Astrocyte (in vitro differentiated cells and primary cell): Measurements from ENCODE around the gene TKTL1. TPM values are rescaled to one million over a fixed set of nuclear protein-coding genes. Genes with fewer than 3 reads are reported as not detected.

Source experiments
- DNase-seq: peaks from one replicate; pipeline ENCODE4 v3.0.0-alpha.2; 2010; ENCODE audit warnings: low read depth
- FAIRE-seq: peaks from 2 replicates; lab custom pipeline; 2011; peaks lifted over from hg19 to GRCh38; lab: Jason Lieb, UNC
- H2AFZ ChIP-seq: 2 replicates; pipeline ENCODE4 v1.6.0; 2012; ENCODE audit warnings: low read depth, low read length, inconsistent platforms
- H3K27ac ChIP-seq: 2 replicates; pipeline ENCODE4 v1.5.1; 2011; ENCODE audit warnings: low read depth, low read length, inconsistent platforms
- H3K27me3 ChIP-seq: 2 replicates; pipeline ENCODE4 v1.6.0; 2011; ENCODE audit warnings: low read length, inconsistent platforms; ENCODE audit not compliant: insufficient read depth
- H3K36me3 ChIP-seq: 2 replicates; pipeline ENCODE4 v1.5.1; 2011; ENCODE audit warnings: low read length, inconsistent platforms; ENCODE audit not compliant: insufficient read depth
- H3K4me1 ChIP-seq: 2 replicates; pipeline ENCODE4 v1.5.1; 2011; ENCODE audit warnings: low read length, inconsistent platforms; ENCODE audit not compliant: insufficient read depth
- H3K4me2 ChIP-seq: 2 replicates; pipeline ENCODE4 v1.6.0; 2012; ENCODE audit warnings: low read length, inconsistent platforms
- H3K4me3 ChIP-seq: 2 replicates; pipeline ENCODE4 v1.5.1; 2011; ENCODE audit warnings: low read depth, mild to moderate bottlenecking, low read length, inconsistent platforms; ENCODE audit not compliant: insufficient read depth
- H3K79me2 ChIP-seq: 2 replicates; pipeline ENCODE4 v1.6.0; 2012; ENCODE audit warnings: mild to moderate bottlenecking, low read length, inconsistent platforms; ENCODE audit not compliant: insufficient read depth
- H3K9ac ChIP-seq: 2 replicates; pipeline ENCODE4 v1.6.0; 2012; ENCODE audit warnings: mild to moderate bottlenecking, low read length, inconsistent platforms
- H3K9me3 ChIP-seq: 2 replicates; pipeline ENCODE4 v1.5.1; 2012; ENCODE audit warnings: low read depth, mild to moderate bottlenecking, low read length, inconsistent platforms; ENCODE audit not compliant: insufficient read depth
- H4K20me1 ChIP-seq: 2 replicates; pipeline ENCODE4 v1.6.0; 2012; ENCODE audit warnings: low read length, inconsistent platforms; ENCODE audit not compliant: insufficient read depth
- H3K27ac Mint-ChIP-seq: one replicate; pipeline ENCODE4 v1.8.0; 2021; ENCODE audit warnings: mild to moderate bottlenecking, mixed read lengths; ENCODE audit not compliant: unreplicated experiment
- H3K27me3 Mint-ChIP-seq: one replicate; pipeline ENCODE4 v1.8.0; 2021; ENCODE audit warnings: low read depth, mixed read lengths; ENCODE audit not compliant: unreplicated experiment
- H3K36me3 Mint-ChIP-seq: one replicate; pipeline ENCODE4 v1.8.0; 2021; ENCODE audit warnings: low read depth, mixed read lengths; ENCODE audit not compliant: unreplicated experiment
- H3K4me1 Mint-ChIP-seq: one replicate; pipeline ENCODE4 v1.8.0; 2021; ENCODE audit warnings: low read depth, mixed read lengths; ENCODE audit not compliant: unreplicated experiment
- H3K4me3 Mint-ChIP-seq: one replicate; pipeline ENCODE4 v1.8.0; 2021; ENCODE audit warnings: mild to moderate bottlenecking, moderate library complexity, mixed read lengths; ENCODE audit not compliant: unreplicated experiment
- H3K9me3 Mint-ChIP-seq: one replicate; pipeline ENCODE4 v1.8.0; 2021; ENCODE audit warnings: mild to moderate bottlenecking, mixed read lengths; ENCODE audit not compliant: unreplicated experiment
- EZH2 ChIP-seq: IDR thresholded peaks from 2 replicates; pipeline ENCODE4 v1.6.1; 2012; ENCODE audit warnings: mild to moderate bottlenecking, low read length, inconsistent platforms; ENCODE audit not compliant: insufficient read depth
- total RNA-seq: library from RNA; stranded (reverse); gene quantifications from 2 replicates; pipeline ENCODE4 v1.2.1, GENCODE V29; 2021
- TF ChIP-seq, protein P1 (sequence below): IDR thresholded peaks from 2 replicates; pipeline ENCODE4 v1.5.1; 2011; ENCODE audit warnings: low read depth, mild to moderate bottlenecking, inconsistent platforms, low read length, moderate library complexity; ENCODE audit not compliant: insufficient read depth

Gene TKTL1
- total RNA-seq, 1 donor from 2014 or later = not detected

DNA sequence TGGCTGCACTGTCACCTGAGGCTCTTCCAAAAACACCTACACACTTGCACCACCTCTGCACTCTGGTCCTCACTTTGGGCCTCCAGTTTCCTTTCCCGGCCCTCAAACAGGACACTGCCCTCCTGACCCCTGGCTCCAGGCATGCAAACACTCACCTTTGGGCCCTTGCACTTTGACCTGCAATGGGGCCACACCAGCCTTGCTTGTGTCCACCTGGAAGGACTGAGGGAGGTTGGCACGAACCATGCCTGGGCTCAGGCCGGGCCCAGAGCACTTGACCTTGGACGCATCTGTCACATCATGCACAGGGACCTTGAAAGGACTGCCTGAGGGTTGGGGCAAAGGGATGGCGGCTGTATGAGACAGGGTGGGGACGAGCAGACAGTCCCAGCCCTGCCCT is 63.2 kb downstream of the TKTL1 start:
- Histone ChIP-seq H3K27me3 (no peaks in the 10 kb centered on the region), H3K4me3 (no peak overlapping the region), H4K20me1 (peaks cover 97% of the 10 kb centered on the region), H3K4me1 (peaks cover 5% of the 10 kb centered on the region), H2AFZ (no peak overlapping the region), H3K36me3 (peaks cover 18% of the 10 kb centered on the region), H3K4me2 (peak overlapping the region; percentile 19), H3K9me3 (no peaks in the 10 kb centered on the region), H3K9ac (no peak overlapping the region), H3K27ac (no peak overlapping the region), H3K79me2 (peaks cover 83% of the 10 kb centered on the region)
- H3K4me3 Mint-ChIP-seq = no peak overlapping the region
- no peak for DNase-seq
- H3K27ac Mint-ChIP-seq = peak overlapping the region; percentile 53
- no peaks in the 10 kb centered on the region for H3K27me3 Mint-ChIP-seq
- no peak for TF ChIP-seq EZH2
- TF ChIP-seq, protein P1, sequence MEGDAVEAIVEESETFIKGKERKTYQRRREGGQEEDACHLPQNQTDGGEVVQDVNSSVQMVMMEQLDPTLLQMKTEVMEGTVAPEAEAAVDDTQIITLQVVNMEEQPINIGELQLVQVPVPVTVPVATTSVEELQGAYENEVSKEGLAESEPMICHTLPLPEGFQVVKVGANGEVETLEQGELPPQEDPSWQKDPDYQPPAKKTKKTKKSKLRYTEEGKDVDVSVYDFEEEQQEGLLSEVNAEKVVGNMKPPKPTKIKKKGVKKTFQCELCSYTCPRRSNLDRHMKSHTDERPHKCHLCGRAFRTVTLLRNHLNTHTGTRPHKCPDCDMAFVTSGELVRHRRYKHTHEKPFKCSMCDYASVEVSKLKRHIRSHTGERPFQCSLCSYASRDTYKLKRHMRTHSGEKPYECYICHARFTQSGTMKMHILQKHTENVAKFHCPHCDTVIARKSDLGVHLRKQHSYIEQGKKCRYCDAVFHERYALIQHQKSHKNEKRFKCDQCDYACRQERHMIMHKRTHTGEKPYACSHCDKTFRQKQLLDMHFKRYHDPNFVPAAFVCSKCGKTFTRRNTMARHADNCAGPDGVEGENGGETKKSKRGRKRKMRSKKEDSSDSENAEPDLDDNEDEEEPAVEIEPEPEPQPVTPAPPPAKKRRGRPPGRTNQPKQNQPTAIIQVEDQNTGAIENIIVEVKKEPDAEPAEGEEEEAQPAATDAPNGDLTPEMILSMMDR = no peak
- no peaks in the 10 kb centered on the region for H3K9me3 Mint-ChIP-seq
- peaks cover 9% of the 10 kb centered on the region for H3K4me1 Mint-ChIP-seq
- H3K36me3 Mint-ChIP-seq = peaks cover 4% of the 10 kb centered on the region
- FAIRE-seq = no peak

DNA sequence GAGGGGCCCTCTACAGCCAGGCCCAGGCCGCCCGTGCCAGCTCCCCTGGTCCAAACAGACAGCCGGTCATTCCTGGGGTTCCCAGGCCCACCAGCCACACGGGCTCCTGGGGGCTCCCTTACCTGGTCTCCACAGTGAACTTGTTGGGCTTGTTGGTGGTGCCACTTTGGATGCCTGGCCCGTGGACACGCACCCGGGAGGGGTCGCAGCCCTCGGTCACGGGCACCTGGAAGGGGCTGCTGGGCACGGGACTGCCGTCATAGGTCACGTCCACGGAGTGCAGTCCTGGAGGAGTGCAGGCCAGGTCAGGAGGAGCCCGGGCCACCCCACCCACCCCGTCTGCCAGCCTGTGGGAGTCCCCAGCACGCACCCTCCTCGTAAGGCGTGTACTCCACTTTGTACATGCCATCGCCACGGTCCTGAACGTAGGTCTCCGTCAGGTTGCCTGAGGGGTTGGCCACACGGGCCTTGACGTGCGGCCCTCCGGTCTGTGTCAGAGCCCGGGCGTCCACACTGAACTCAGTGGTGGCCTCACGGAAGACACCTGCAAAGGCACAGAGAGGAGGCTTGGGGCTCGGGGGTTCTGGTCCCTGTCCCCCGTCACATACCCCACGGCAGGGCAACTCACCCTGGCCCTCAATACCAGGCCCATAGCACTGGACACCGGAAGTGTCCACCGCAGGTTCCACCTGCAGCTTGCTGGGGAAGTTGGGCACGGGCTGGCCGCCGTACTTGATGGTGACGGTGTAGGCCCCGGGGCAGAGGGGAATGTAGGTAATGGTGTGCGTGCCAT is 64.0 kb downstream of the TKTL1 start:
- FAIRE-seq = no peak

More for the DNA sequence above, 64.0 kb downstream of the TKTL1 start:
- Mint-ChIP-seq H3K27me3 (no peaks in the 10 kb centered on the region), H3K27ac (no peak overlapping the region), H3K9me3 (no peaks in the 10 kb centered on the region), H3K36me3 (peaks cover 4% of the 10 kb centered on the region), H3K4me3 (no peak overlapping the region), H3K4me1 (peaks cover 9% of the 10 kb centered on the region)
- Histone ChIP-seq H3K4me1 (peaks cover 5% of the 10 kb centered on the region), H3K27ac (no peak overlapping the region), H3K9me3 (no peaks in the 10 kb centered on the region), H4K20me1 (peaks cover 97% of the 10 kb centered on the region), H3K79me2 (peaks cover 90% of the 10 kb centered on the region), H3K4me3 (no peak overlapping the region), H3K27me3 (no peaks in the 10 kb centered on the region), H3K9ac (no peak overlapping the region), H3K36me3 (peaks cover 19% of the 10 kb centered on the region), H3K4me2 (peak overlapping the region; percentile 19), H2AFZ (no peak overlapping the region)
- no peak for TF ChIP-seq EZH2
- TF ChIP-seq, protein P1 = no peak
- no peak for DNase-seq
